SU-DHL-6 (cell line): ENCODE data around the gene DIAPH3.

Source experiments
- H2AFZ ChIP-seq: fragments of 200-600 bp; sonication (generic); 2 replicates; pipeline ENCODE4 v1.6.1; 2014; ENCODE audit warnings: low read depth, mild to moderate bottlenecking, moderate library complexity, mixed read lengths, antibody characterized with exemption, low read length; ENCODE audit not compliant: severe bottlenecking
- H3F3A ChIP-seq: fragments of 200-600 bp; shearing (Covaris generic); 2 replicates; pipeline ENCODE4 v1.6.0; 2016; ENCODE audit warnings: antibody characterized with exemption, mild to moderate bottlenecking; ENCODE audit not compliant: insufficient read depth
- H3K27ac ChIP-seq: fragments of 200-600 bp; sonication (generic); 2 replicates; pipeline ENCODE4 v1.5.1; 2016; ENCODE audit warnings: low read depth, mild to moderate bottlenecking, low read length, moderate library complexity, mixed read lengths
- H3K27me3 ChIP-seq: fragments of 200-600 bp; sonication (generic), shearing (Covaris generic); 2 replicates; pipeline ENCODE4 v1.6.0; 2014; ENCODE audit warnings: mild to moderate bottlenecking, low read length
- H3K36me3 ChIP-seq: fragments of 200-600 bp; sonication (generic); 2 replicates; pipeline ENCODE4 v1.6.1; 2014; ENCODE audit warnings: mild to moderate bottlenecking, low read length, mixed read lengths
- H3K4me2 ChIP-seq: fragments of 300-600, 200-600 bp; shearing (Covaris generic), sonication (generic); 2 replicates; pipeline ENCODE4 v1.6.0; 2014; ENCODE audit warnings: low read length, low read depth, mild to moderate bottlenecking; ENCODE audit not compliant: poor library complexity, severe bottlenecking
- H3K4me3 ChIP-seq: fragments of 200-600 bp; sonication (generic); 2 replicates; pipeline ENCODE4 v1.5.1; 2014; ENCODE audit warnings: antibody characterized with exemption, low read length, mild to moderate bottlenecking, mixed read lengths; ENCODE audit not compliant: insufficient read depth, poor library complexity, severe bottlenecking
- H3K79me2 ChIP-seq: fragments of 200-600 bp; sonication (generic); 2 replicates; pipeline ENCODE4 v1.6.1; 2014; ENCODE audit warnings: mild to moderate bottlenecking, low read length, moderate library complexity; ENCODE audit not compliant: insufficient read depth
- H3K9ac ChIP-seq: fragments of 200-600 bp; sonication (generic); 2 replicates; pipeline ENCODE4 v1.7.0; 2014; ENCODE audit warnings: mild to moderate bottlenecking, low read length
- H3K9me2 ChIP-seq: fragments of 200-600 bp; sonication (generic); replicated peaks from 2 replicates; pipeline ENCODE4 v1.6.1; 2014; ENCODE audit warnings: low read length; ENCODE audit not compliant: insufficient read depth
- H3K9me3 ChIP-seq: fragments of 200-600 bp; sonication (generic); 2 replicates; pipeline ENCODE4 v1.6.1; 2014; ENCODE audit warnings: low read length, mixed read lengths; ENCODE audit not compliant: insufficient read depth
- H4K20me1 ChIP-seq: fragments of 200-600 bp; sonication (generic); 2 replicates; pipeline ENCODE4 v1.6.1; 2014; ENCODE audit warnings: low read depth, mild to moderate bottlenecking, antibody characterized with exemption, low read length, moderate library complexity, mixed read lengths
- CTCF ChIP-seq: fragments of 200-600 bp; sonication (generic); IDR thresholded peaks from one replicate; pipeline ENCODE4 v1.5.1; 2017; ENCODE audit warnings: antibody characterized with exemption, mild to moderate bottlenecking, low read length, moderate library complexity; ENCODE audit not compliant: insufficient read depth, poor library complexity, severe bottlenecking
- EZH2phosphoT487 ChIP-seq: fragments of 200-600 bp; sonication (generic), shearing (Covaris generic); conservative IDR thresholded peaks from 2 replicates; pipeline ENCODE4 v1.6.1; 2018; ENCODE audit warnings: mild to moderate bottlenecking, antibody characterized with exemption, low read length, moderate library complexity, mixed read lengths

The DIAPH3 gene

GRCh38 chr13:59873856-59874255 lies 289.9 kb downstream of the DIAPH3 start:
- Histone ChIP-seq H3K9me3 (no peaks in the 10 kb centered on the region), H3K4me2 (no peak overlapping the region), H3K79me2 (no peaks in the 10 kb centered on the region), H4K20me1 (no peaks in the 10 kb centered on the region), H3K9ac (no peak overlapping the region), H2AFZ (no peak overlapping the region), H3K36me3 (peaks cover 11% of the 10 kb centered on the region; the same call in 1 of the 2 replicates), H3F3A (no peaks in the 10 kb centered on the region), H3K4me3 (no peak overlapping the region), H3K9me2 (no peaks in the 10 kb centered on the region), H3K27ac (no peak overlapping the region), H3K27me3 (no peaks in the 10 kb centered on the region)
- no peak for TF ChIP-seq CTCF
- no peak for TF ChIP-seq EZH2phosphoT487

- Histone ChIP-seq H2AFZ (no peak overlapping the region), H3K4me2 (no peak overlapping the region), H3K27ac (no peak overlapping the region), H3K79me2 (no peaks in the 10 kb centered on the region), H3F3A (no peaks in the 10 kb centered on the region), H3K9me3 (no peaks in the 10 kb centered on the region), H3K9ac (no peak overlapping the region), H3K4me3 (no peak overlapping the region), H3K36me3 (peaks cover 6% of the 10 kb centered on the region; the same call in 1 of the 2 replicates), H3K27me3 (no peaks in the 10 kb centered on the region), H3K9me2 (no peaks in the 10 kb centered on the region), H4K20me1 (no peaks in the 10 kb centered on the region)
- TF ChIP-seq EZH2phosphoT487 = no peak
- no peak for TF ChIP-seq CTCF
Measured at GRCh38 chr13:59873309-59873708, 290.4 kb downstream of the DIAPH3 start.

- H3K9me2 ChIP-seq = no peaks in the 10 kb centered on the region
Measured at GRCh38 chr13:59867867-59868266, 295.9 kb downstream of the DIAPH3 start.

GRCh38 chr13:59865398-59865797 lies 298.3 kb downstream of the DIAPH3 start:
- H3K4me2 ChIP-seq = no peak overlapping the region
- no peaks in the 10 kb centered on the region for H3K9me3 ChIP-seq
- H3K9me2 ChIP-seq = no peaks in the 10 kb centered on the region
- H3K36me3 ChIP-seq = 0 out of 2 replicates have a peak, but pooled peaks cover 2% of the 10 kb centered on the region
- H3K9ac ChIP-seq = no peak overlapping the region
- no peaks in the 10 kb centered on the region for H4K20me1 ChIP-seq
- TF ChIP-seq EZH2phosphoT487 (no peak), CTCF (no peak)
- no peak overlapping the region for H3K27ac ChIP-seq
- H3K79me2 ChIP-seq = no peaks in the 10 kb centered on the region
- no peak overlapping the region for H2AFZ ChIP-seq
- H3K27me3 ChIP-seq = no peaks in the 10 kb centered on the region
- H3F3A ChIP-seq = no peaks in the 10 kb centered on the region
- H3K4me3 ChIP-seq = no peak overlapping the region

More at GRCh38 chr13:59867867-59868266, 295.9 kb downstream of the DIAPH3 start:
- H2AFZ ChIP-seq = no peak overlapping the region
- no peaks in the 10 kb centered on the region for H3F3A ChIP-seq
- no peak for TF ChIP-seq EZH2phosphoT487
- no peak overlapping the region for H3K4me3 ChIP-seq
- no peaks in the 10 kb centered on the region for H3K79me2 ChIP-seq
- H4K20me1 ChIP-seq = no peaks in the 10 kb centered on the region
- H3K9ac ChIP-seq = no peak overlapping the region
- H3K27ac ChIP-seq = no peak overlapping the region
- H3K36me3 ChIP-seq = no peaks in the 10 kb centered on the region
- no peaks in the 10 kb centered on the region for H3K27me3 ChIP-seq
- no peak overlapping the region for H3K4me2 ChIP-seq
- no peaks in the 10 kb centered on the region for H3K9me3 ChIP-seq
